Testis (tissue), 3 donors: ENCODE measurements around the gene GYPB. TPM values are rescaled to one million over a fixed set of nuclear protein-coding genes. Genes with fewer than 3 reads are reported as not detected.
"Not testable (repeated sequence)": the region's sequence is repeated elsewhere in the genome, so short reads cannot be mapped to it uniquely, and the experiment has no call there.

Source experiments
- DNase-seq: peaks from one replicate; pipeline ENCODE4 v3.0.0-alpha.2; 2019
- H3K27ac ChIP-seq, 2 donors: fragments of 200-600 bp; sonication (generic); one replicate each; pipeline ENCODE4 v1.5.1; 2019
- H3K27me3 ChIP-seq: fragments of 200-600 bp; sonication (generic); one replicate; pipeline ENCODE4 v1.5.1; 2019
- H3K36me3 ChIP-seq: fragments of 200-600 bp; sonication (generic); one replicate; pipeline ENCODE4 v1.5.1; 2017; ENCODE audit warnings: low read depth; ENCODE audit errors: missing control alignments
- H3K4me1 ChIP-seq: fragments of 200-600 bp; sonication (generic); one replicate; pipeline ENCODE4 v1.5.1; 2019
- H3K4me3 ChIP-seq, 2 donors: fragments of 200-600 bp; sonication (generic); one replicate each; pipeline ENCODE4 v1.5.1; 2017 to 2019
- H3K9me3 ChIP-seq: fragments of 200-600 bp; sonication (generic); one replicate; pipeline ENCODE4 v1.5.1; 2017
- POLR2A ChIP-seq: fragments of 450-650 bp; IDR thresholded peaks from one replicate; pipeline ENCODE4 v1.6.1; 2017; ENCODE audit warnings: antibody characterized with exemption, mild to moderate bottlenecking, moderate library complexity
- WGBS, 2 donors: methylation state at CpG; one replicate each; pipeline ENCODE4 v1.1.5; 2018; 5-methylcytosine and 5-hydroxymethylcytosine counted together
- intact Hi-C: fragments of 100-400 bp; cut with DNase I; formaldehyde crosslinking; loops from one replicate; pipeline ENCODE4 v1.15.1; 2023; ENCODE audit warnings: low total_unique reads
- polyA plus RNA-seq: library from polyadenylated mRNA; stranded (reverse); fragments of 350-450 nt; fragmentation: Illumina TruSeq; extraction: RNeasy Lipid Tissue Mini Kit (QIAGEN cat#74804); gene quantifications from one replicate; pipeline ENCODE4 v1.2.3, GENCODE V29; 2014; ENCODE audit warnings: low read depth, low replicate concordance; ENCODE audit not compliant: insufficient read depth
- total RNA-seq, 2 donors: library from RNA; depleted of rRNA; stranded (reverse); fragments of >200 nt; gene quantifications; one replicate each; pipeline ENCODE4 v1.2.3, GENCODE V29; 2016
- TF ChIP-seq, protein P1 (sequence below), 3 experiments: fragments of 450-650 bp in 2 of 3; fragments of 200-600 bp in 1 of 3; sonication (generic) in 1 of 3; IDR thresholded peaks; one replicate each; pipeline ENCODE4 v1.5.1; 2016 to 2019; ENCODE audit warnings: antibody characterized with exemption in 3 of 3, mild to moderate bottlenecking in 2 of 3, moderate library complexity in 1 of 3

GYPB gene
- total and polyA plus RNA-seq, 3 donors from 2014 or later: not detected

DNA sequence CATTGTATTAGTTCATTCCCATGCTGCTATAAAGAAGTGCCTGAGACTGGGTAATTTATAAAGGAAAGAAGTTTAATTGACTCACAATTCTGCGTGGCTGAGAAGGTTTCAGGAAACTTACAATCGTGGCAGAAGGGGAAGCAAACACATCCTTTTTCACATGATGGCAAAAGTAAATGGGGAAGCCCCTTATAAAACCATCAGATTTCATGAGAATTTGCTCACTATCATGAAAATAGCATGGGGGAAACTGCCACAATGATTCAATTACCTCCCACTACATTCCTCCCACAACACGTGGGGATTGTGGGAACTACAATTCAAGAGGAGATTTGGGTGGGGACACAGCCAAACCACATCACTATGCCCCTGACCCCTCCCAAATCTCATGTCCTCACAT lies 28.5 kb downstream of the GYPB start:
- H3K4me3 ChIP-seq, H3K36me3 ChIP-seq, intact Hi-C loops, H3K27ac ChIP-seq, H3K4me1 ChIP-seq, H3K27me3 ChIP-seq, H3K9me3 ChIP-seq, DNase-seq: not testable (repeated sequence)
- 75 to 79% methylated on average over 3 of the region's 3 CpGs for WGBS, 2 donors

DNA sequence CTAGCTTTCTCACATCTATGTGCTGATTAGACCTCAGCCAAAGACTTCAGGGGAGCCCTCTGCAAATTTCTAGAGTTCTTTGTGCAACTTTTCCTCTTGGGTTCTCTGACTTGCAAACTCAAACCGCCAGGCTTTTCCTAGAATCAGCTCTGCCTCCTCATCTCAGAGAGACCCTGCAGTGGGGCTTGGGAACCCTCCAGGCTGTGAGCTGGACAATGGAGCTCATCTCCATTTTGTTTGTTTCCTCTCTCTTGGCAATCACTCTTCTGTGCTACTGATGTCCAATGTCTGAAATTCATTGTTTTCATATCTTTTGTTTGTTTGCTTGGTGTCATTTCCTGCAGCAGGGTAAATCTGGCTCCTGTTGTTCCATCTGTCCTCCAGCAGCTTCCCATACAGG lies 33.0 kb downstream of the GYPB start:
- intact Hi-C loops: no loop called here
- WGBS, 2 donors: 88 to 89% methylated on average over 1 of the region's 1 CpG
- Histone ChIP-seq H3K36me3 (no peaks in the 10 kb centered on the region), H3K4me3 (no peak overlapping the region), H3K27ac (no peak overlapping the region), H3K9me3 (no peaks in the 10 kb centered on the region), H3K27me3 (no peaks in the 10 kb centered on the region), H3K4me1 (no peaks in the 10 kb centered on the region)
- DNase-seq: no peak
- TF ChIP-seq, protein P1, sequence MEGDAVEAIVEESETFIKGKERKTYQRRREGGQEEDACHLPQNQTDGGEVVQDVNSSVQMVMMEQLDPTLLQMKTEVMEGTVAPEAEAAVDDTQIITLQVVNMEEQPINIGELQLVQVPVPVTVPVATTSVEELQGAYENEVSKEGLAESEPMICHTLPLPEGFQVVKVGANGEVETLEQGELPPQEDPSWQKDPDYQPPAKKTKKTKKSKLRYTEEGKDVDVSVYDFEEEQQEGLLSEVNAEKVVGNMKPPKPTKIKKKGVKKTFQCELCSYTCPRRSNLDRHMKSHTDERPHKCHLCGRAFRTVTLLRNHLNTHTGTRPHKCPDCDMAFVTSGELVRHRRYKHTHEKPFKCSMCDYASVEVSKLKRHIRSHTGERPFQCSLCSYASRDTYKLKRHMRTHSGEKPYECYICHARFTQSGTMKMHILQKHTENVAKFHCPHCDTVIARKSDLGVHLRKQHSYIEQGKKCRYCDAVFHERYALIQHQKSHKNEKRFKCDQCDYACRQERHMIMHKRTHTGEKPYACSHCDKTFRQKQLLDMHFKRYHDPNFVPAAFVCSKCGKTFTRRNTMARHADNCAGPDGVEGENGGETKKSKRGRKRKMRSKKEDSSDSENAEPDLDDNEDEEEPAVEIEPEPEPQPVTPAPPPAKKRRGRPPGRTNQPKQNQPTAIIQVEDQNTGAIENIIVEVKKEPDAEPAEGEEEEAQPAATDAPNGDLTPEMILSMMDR (IDR thresholded peaks at IDR 0.05): no peak
- no peak for TF ChIP-seq POLR2A

DNA sequence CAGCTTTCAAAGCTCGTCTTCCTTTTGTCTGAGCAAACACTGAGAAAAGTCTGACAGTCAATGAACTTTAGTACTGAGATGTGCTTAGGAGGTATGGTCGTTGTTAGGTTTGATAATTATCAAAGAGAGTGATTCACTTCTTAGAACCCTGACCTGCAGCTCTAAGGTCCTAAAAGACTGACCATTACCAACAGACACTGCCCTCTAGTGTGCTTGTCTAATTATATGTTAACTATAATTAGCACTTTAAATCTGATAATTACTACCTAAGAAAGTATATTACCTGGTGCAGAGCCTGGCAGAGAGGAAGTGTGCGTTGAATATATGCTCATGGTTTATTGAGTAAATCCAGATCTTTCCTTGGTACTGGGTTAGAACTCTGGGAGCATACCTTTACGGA lies 38.4 kb downstream of the GYPB start:
- H3K27ac ChIP-seq, H3K27me3 ChIP-seq, H3K4me3 ChIP-seq, H3K9me3 ChIP-seq, DNase-seq, H3K4me1 ChIP-seq, H3K36me3 ChIP-seq, intact Hi-C loops: not testable (repeated sequence)
- WGBS, 2 donors: 54 to 72% methylated on average over 4 of the region's 4 CpGs

DNA sequence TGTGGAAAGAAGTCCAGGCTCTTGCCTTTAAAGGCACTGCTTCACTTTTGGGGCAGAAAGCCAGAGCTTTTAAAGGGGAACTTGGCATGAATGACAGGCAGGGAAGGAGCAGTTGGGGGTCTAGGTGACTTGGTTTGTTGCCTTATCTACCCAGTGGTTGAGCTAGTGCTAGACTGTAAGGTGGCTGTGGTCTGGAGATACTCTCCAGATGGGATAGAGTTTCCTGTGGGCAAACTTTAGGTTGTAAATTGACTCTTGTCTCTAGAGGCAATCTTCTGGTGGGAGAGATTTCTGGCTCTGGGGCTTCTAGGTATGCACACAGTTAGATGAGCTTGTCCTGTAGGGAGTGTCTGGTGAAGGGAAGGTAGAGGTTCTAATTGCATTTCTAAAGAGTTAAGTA lies 43.7 kb downstream of the GYPB start:
- intact Hi-C loops: not testable (repeated sequence)

DNA sequence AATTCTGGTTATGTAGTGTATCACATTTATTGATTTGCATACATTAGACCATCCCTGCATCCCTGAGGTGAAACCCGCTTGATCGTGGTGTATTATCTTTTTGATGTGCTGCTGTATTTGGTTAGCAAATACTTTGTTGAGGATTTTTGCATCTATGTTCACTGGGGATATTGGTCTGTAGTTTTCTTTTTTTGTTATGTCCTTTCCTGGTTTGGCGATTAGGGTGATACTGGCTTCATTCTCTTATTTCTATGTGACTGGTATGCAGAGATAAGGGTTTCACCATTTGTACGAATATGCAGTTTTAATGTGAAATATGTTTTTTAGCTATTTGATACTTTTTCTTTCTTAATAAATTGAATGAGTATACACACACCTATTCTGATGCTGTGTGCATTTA lies 45.2 kb downstream of the GYPB start:
- 79 to 91% methylated on average over 4 of the region's 4 CpGs for WGBS, 2 donors
- H3K4me3 ChIP-seq, H3K36me3 ChIP-seq, H3K9me3 ChIP-seq, H3K27ac ChIP-seq, H3K4me1 ChIP-seq, DNase-seq, H3K27me3 ChIP-seq, intact Hi-C loops: not testable (repeated sequence)

More for the DNA sequence above, 43.7 kb downstream of the GYPB start:
- not testable (repeated sequence) for H3K27ac ChIP-seq, H3K4me1 ChIP-seq, DNase-seq, H3K9me3 ChIP-seq, H3K27me3 ChIP-seq, H3K36me3 ChIP-seq, H3K4me3 ChIP-seq

DNA sequence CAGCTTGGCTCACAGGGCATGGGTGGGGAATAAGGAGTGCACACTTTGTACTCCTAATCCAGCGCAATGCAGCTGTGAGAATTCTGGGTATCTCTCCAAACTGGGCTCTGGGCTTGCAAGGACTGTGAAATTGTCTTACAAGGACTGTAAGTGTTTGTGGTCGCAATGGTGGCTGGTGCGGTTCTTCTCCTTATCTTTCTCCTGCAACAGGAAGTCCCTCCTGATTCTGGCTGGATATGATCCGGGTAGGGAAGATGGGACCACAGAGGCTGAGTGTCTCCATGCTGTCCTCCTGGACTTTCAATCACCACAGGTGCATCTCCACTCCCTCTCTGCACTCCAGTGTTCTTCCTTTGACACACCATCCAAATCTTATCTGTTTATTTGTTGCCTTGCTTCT lies 58.1 kb downstream of the GYPB start:
- Histone ChIP-seq H3K4me1 (no peaks in the 10 kb centered on the region), H3K9me3 (no peaks in the 10 kb centered on the region), H3K4me3 (no peak overlapping the region), H3K36me3 (no peaks in the 10 kb centered on the region), H3K27me3 (no peaks in the 10 kb centered on the region), H3K27ac (no peak overlapping the region)
- DNase-seq: no peak
- no peak for TF ChIP-seq POLR2A
- TF ChIP-seq, protein P1 (IDR thresholded peaks at IDR 0.05): no peak
- intact Hi-C loops: no loop called here
- 65 to 81% methylated on average over 4 of the region's 4 CpGs for WGBS, 2 donors

DNA sequence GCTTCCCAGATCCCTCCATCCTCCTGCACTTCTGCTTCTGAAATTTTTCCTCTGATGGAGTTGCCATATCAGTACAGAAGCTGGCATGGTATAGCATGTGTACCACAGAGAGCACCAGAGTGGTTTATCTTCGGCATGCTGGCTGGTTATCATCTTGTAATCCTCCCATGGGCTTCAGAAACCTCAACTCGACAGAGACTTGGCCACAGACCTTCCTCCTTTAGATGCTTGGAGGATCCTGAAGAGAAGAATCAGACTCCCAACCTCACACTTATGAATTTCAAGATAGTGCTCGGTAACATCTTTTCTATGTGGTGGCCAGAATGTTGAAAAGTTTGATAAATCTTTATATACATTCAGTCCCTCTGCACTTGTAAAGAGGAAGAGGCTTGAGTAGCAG lies 63.9 kb downstream of the GYPB start:
- WGBS, 2 donors: 73 to 77% methylated on average over 3 of the region's 3 CpGs
- H3K4me3 ChIP-seq, DNase-seq, H3K4me1 ChIP-seq, H3K36me3 ChIP-seq, H3K9me3 ChIP-seq, intact Hi-C loops, H3K27me3 ChIP-seq, H3K27ac ChIP-seq: not testable (repeated sequence)

DNA sequence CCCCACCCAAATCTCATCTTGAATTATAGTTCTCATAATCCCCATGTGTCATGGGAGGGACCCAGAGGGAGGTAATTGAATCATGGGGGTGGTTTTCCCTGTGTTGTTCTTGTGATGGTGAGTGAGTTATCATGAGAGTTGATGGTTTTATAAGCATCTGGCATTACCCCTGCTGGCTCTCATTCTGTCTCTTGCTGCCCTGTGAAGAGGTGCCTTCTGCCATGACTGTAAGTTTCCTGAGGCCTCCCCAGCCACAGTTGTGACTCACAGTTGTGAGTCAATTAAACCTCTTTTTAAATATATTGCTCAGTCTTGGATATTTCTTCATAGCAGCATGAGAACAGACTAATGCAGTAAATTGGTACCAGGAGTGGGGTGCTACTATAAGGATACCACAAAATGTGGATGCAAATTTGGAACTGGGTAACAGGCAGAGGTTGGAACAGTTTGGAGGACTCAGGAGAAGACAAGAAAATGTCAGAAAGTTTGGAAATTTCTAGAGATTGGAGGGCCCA lies 67.7 kb downstream of the GYPB start:
- intact Hi-C loops, H3K27me3 ChIP-seq, H3K9me3 ChIP-seq, H3K27ac ChIP-seq, DNase-seq, H3K4me1 ChIP-seq, H3K36me3 ChIP-seq, H3K4me3 ChIP-seq: not testable (repeated sequence)

DNA sequence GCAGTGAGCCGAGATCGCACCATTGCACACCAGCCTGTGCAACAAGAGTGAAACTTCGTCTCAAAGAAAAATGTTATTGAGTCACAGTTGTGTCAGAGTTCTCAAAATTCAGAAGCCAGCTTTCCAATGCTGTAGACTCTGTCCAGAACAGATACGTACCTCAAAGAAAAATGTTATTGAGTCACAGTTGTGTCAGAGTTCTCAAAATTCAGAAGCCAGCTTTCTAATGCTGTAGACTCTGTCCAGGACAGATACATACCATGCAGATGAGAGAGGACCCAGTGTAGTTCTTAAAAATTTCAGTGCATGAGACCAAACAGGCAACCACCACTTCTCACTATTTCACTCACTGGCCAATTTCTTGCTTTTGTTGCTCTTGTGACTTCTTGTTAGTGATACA lies 68.2 kb downstream of the GYPB start:
- H3K4me1 ChIP-seq, H3K4me3 ChIP-seq, DNase-seq, H3K36me3 ChIP-seq, H3K27ac ChIP-seq, H3K9me3 ChIP-seq, H3K27me3 ChIP-seq, intact Hi-C loops: not testable (repeated sequence)
- WGBS, 2 donors: 96 to 97% methylated on average over 4 of the region's 4 CpGs

DNA sequence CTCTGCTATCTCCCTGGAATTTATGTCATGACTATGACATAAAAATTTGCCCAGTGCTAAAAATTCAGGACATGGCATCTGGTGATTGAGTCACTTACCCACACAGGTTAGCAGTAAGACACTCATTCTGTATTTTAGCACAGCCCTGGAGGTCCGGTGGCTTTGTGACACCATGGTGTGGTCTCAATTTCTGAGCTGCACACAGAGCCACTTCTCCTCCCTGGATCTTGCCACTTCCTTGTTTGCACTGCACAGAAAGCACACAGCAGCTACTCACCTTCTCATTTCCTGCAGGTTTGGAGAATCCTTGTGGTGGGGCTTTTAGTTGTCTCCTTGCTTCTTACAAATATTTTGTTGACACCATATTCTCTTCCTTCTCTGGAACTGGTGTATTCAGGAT lies 69.0 kb downstream of the GYPB start:
- H3K9me3 ChIP-seq, H3K27me3 ChIP-seq, DNase-seq, H3K4me1 ChIP-seq, H3K4me3 ChIP-seq, H3K27ac ChIP-seq, intact Hi-C loops, H3K36me3 ChIP-seq: not testable (repeated sequence)
- WGBS, 2 donors: 56 to 61% methylated on average over 1 of the region's 1 CpG

DNA sequence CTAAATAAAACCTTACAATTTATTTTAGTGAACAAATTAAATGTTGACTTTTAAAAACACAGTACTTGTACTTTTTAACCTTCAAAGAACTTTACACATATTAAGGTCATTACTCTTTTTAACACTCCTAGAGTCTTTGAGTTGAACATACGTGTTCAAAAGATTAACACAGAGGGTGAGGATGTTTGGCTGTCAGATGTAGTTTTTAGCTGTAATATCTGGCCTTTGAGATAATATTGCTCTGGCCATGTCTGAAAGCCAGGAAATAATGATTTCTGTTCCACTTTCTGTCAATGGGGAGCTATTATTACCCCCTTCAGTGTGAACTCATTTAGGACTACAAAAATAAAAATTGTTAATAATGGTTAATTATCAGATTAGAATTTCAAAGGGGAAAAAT lies 71.7 kb downstream of the GYPB start:
- DNase-seq, H3K9me3 ChIP-seq, H3K36me3 ChIP-seq, H3K27me3 ChIP-seq, H3K27ac ChIP-seq, H3K4me1 ChIP-seq, intact Hi-C loops, H3K4me3 ChIP-seq: not testable (repeated sequence)
- WGBS, 2 donors: 73 to 83% methylated on average over 1 of the region's 1 CpG
